B cell (primary cell): ENCODE results near the gene TEX261. TPM values are rescaled to one million over a fixed set of nuclear protein-coding genes. Genes with fewer than 3 reads are reported as not detected.

Experiments
- ATAC-seq: fragments of 200-7000 bp; cut with Tn5 transposase; one replicate; pipeline ENCODE4 v1.10.0; 2021; ENCODE audit warnings: low read depth, mild to moderate bottlenecking, moderate number of reproducible peaks, moderate library complexity
- CTCF ChIA-PET: fragments of 350-600 bp; sonication (Branson Sonifier 250); formaldehyde crosslinking; loops from one replicate; lab custom pipeline; 2021; ENCODE audit warnings: antibody characterized with exemption, inconsistent platforms; lab: Charles Lee
- POLR2A ChIA-PET: fragments of 350-600 bp; sonication (Branson Sonifier 250); formaldehyde crosslinking; loops from one replicate; lab custom pipeline; 2021; ENCODE audit warnings: antibody characterized with exemption; lab: Charles Lee
- DNase-seq: peaks from one replicate; pipeline ENCODE4 v3.0.0; 2013
- H2AFZ ChIP-seq: 2 replicates; pipeline ENCODE4 v1.6.1; 2012; ENCODE audit warnings: mild to moderate bottlenecking, low read depth, low read length; ENCODE audit not compliant: insufficient read depth, poor library complexity, severe bottlenecking
- H3K27ac ChIP-seq, 2 donors: 1 replicate in 1 of 2; 2 replicates in 1 of 2; pipeline ENCODE4 v1.5.1; 2012 to 2013; ENCODE audit warnings: low read length in 2 of 2, mild to moderate bottlenecking in 2 of 2, moderate library complexity in 1 of 2
- H3K27me3 ChIP-seq, 4 experiments: fragments of 200-600 bp in 1 of 4; sonication (generic) in 1 of 4; replicated peaks in 1 of 4; 1 replicate in 2 of 4; 2 replicates in 2 of 4; pipeline versions ENCODE4 v1.6.1 to v1.7.0; 2013 to 2016; ENCODE audit warnings: low read length in 3 of 4, mild to moderate bottlenecking in 2 of 4, mixed read lengths in 1 of 4, moderate library complexity in 1 of 4; ENCODE audit not compliant: insufficient read depth in 4 of 4, control insufficient read depth in 3 of 4; ENCODE audit errors: control extremely low read depth in 1 of 4
- H3K36me3 ChIP-seq, 2 experiments: replicated peaks in 1 of 2; 1 replicate in 1 of 2; 2 replicates in 1 of 2; pipeline versions ENCODE4 v1.6.1 to v1.7.1; 2013; ENCODE audit warnings: low read length in 1 of 2; ENCODE audit not compliant: insufficient read depth in 2 of 2, control insufficient read depth in 1 of 2; ENCODE audit errors: control extremely low read depth in 1 of 2, extremely low read depth in 1 of 2
- H3K4me1 ChIP-seq, 2 donors: fragments of 200-600 bp in 1 of 2; sonication (generic) in 1 of 2; 1 replicate in 1 of 2; 2 replicates in 1 of 2; pipeline versions ENCODE4 v1.5.1 to v1.6.1; 2013 to 2017; ENCODE audit warnings: low read length in 2 of 2; ENCODE audit not compliant: control insufficient read depth in 2 of 2, insufficient read depth in 2 of 2
- H3K4me2 ChIP-seq: replicated peaks from 2 replicates; pipeline ENCODE3; 2012; ENCODE audit warnings: mild to moderate bottlenecking, low read depth, low read length; ENCODE audit not compliant: poor library complexity, severe bottlenecking
- H3K4me3 ChIP-seq, 5 experiments: fragments of 200-600 bp in 1 of 5; sonication (generic) in 1 of 5; 1 replicate in 3 of 5; 2 replicates in 2 of 5; pipeline versions ENCODE4 v1.5.1 to v1.7.0; 2011 to 2016; ENCODE audit warnings: low read length in 4 of 5, mild to moderate bottlenecking in 4 of 5, low read depth in 2 of 5, control low read depth in 1 of 5, moderate library complexity in 1 of 5; ENCODE audit not compliant: insufficient read depth in 1 of 5; ENCODE audit errors: control extremely low read depth in 1 of 5, extremely low read depth in 1 of 5
- H3K79me2 ChIP-seq: fragments of 200-600 bp; sonication (generic); one replicate; pipeline ENCODE4 v1.6.0; 2016; ENCODE audit warnings: low read length; ENCODE audit not compliant: control insufficient read depth, insufficient read depth
- H3K9ac ChIP-seq: fragments of 200-600 bp; sonication (generic); 2 replicates; pipeline ENCODE4 v1.6.1; 2017; ENCODE audit warnings: mild to moderate bottlenecking, low read length, moderate library complexity
- H3K9me3 ChIP-seq, 3 donors: one replicate each; pipeline versions ENCODE4 v1.6.1 to v1.7.1; 2013; ENCODE audit warnings: low read length in 2 of 3; ENCODE audit not compliant: control insufficient read depth in 2 of 3, insufficient read depth in 1 of 3; ENCODE audit errors: control extremely low read depth in 1 of 3
- H4K20me1 ChIP-seq: 2 replicates; pipeline ENCODE4 v1.6.0; 2012; ENCODE audit warnings: mild to moderate bottlenecking, low read length; ENCODE audit not compliant: insufficient read depth, control insufficient read depth, poor library complexity, severe bottlenecking
- H3K27ac Mint-ChIP-seq: one replicate; pipeline ENCODE4 v1.8.0; 2021; ENCODE audit warnings: mixed read lengths
- H3K27me3 Mint-ChIP-seq: one replicate; pipeline ENCODE4 v1.8.0; 2021; ENCODE audit warnings: mixed read lengths
- H3K4me1 Mint-ChIP-seq: one replicate; pipeline ENCODE4 v1.8.0; 2021; ENCODE audit warnings: mixed read lengths
- H3K4me3 Mint-ChIP-seq: one replicate; pipeline ENCODE4 v1.8.0; 2021; ENCODE audit warnings: mixed read lengths
- H3K9me3 Mint-ChIP-seq: one replicate; pipeline ENCODE4 v1.8.0; 2022; ENCODE audit warnings: mixed read lengths; ENCODE audit not compliant: insufficient read depth
- CTCF ChIP-seq: fragments of 200-600 bp; IDR thresholded peaks from one replicate; pipeline ENCODE4 v1.8.0; 2022; ENCODE audit warnings: antibody characterized with exemption, mild to moderate bottlenecking
- EZH2 ChIP-seq: IDR thresholded peaks from 2 replicates; pipeline ENCODE4 v1.6.1; 2012; ENCODE audit warnings: borderline replicate concordance, low read depth, mild to moderate bottlenecking, moderate library complexity, low read length; ENCODE audit not compliant: insufficient read depth, poor library complexity, severe bottlenecking
- WGBS: methylation state at CpG from one replicate; pipeline ENCODE4 v1.1.5; 2013; ENCODE audit warnings: missing lambda C conversion rate; ENCODE audit not compliant: insufficient coverage; 5-methylcytosine and 5-hydroxymethylcytosine counted together
- intact Hi-C: fragments of 100-400 bp; cut with micrococcal nuclease; formaldehyde crosslinking; loops from one replicate; pipeline ENCODE4 v1.10.0; 2022
- polyA plus RNA-seq: library from polyadenylated mRNA; depleted of rRNA; stranded (reverse); fragments of >200 nt; gene quantifications from 2 replicates; pipeline ENCODE4 v1.2.3, GENCODE V29; 2012
- total RNA-seq, 2 donors: library from RNA; stranded (reverse); fragments of 120-200 nt in 1 of 2; gene quantifications; 1 replicate in 1 of 2; 2 replicates in 1 of 2; pipeline versions ENCODE4 v1.2.3 to v1.2.4, GENCODE V29; 2013 to 2022

Gene TEX261
- total and polyA plus RNA-seq, 2 donors (not counting 1 experiment from before 2014, with no cell fraction given): 29.0 to 56.4 TPM

GRCh38 chr2:70974592-70974991, 20.1 kb downstream of the TEX261 start:
- Histone ChIP-seq H3K4me3 (no peak overlapping the region), H3K4me1 (peaks cover 16 to 22% of the 10 kb centered on the region in 2 donors), H3K27me3 (no peaks in the 10 kb centered on the region), H3K79me2 (no peaks in the 10 kb centered on the region), H3K9ac (no peak overlapping the region), H3K27ac (no peak overlapping the region), H4K20me1 (no peaks in the 10 kb centered on the region), H3K36me3 (no peaks in the 10 kb centered on the region), H3K4me2 (no peak overlapping the region), H2AFZ (no peak overlapping the region), H3K9me3 (no peaks in the 10 kb centered on the region)
- Mint-ChIP-seq H3K4me3 (no peak overlapping the region), H3K4me1 (peaks cover 22% of the 10 kb centered on the region), H3K27ac (no peak overlapping the region), H3K27me3 (peaks cover 31% of the 10 kb centered on the region), H3K9me3 (no peaks in the 10 kb centered on the region)
- intact Hi-C loops: no loop called here
- CTCF ChIA-PET: interaction anchor here (1.4 to 3.8 kb wide), 3 partner anchors 9 to 27 kb away, joined by 4 to 16 read pairs (median 6); no protein-coding TSS in a partner anchor
- ATAC-seq (no peak), DNase-seq (no peak)
- no peak for TF ChIP-seq CTCF
- TF ChIP-seq EZH2: no peak
- 91% methylated on average over 3 of the region's 3 CpGs for WGBS
- POLR2A ChIA-PET: no interaction called here

GRCh38 chr2:70967189-70967588, 27.5 kb downstream of the TEX261 start:
- H3K9me3 Mint-ChIP-seq: no peaks in the 10 kb centered on the region
- no peak for DNase-seq
- peaks cover 7% of the 10 kb centered on the region for H3K4me1 Mint-ChIP-seq
- Histone ChIP-seq H3K36me3 (no peaks in the 10 kb centered on the region), H3K4me2 (no peak overlapping the region), H3K4me3 (no peak overlapping the region), H3K9ac (no peak overlapping the region), H3K27me3 (peaks cover 0 to 29% (median 14%) of the 10 kb centered on the region in 4 experiments), H2AFZ (no peak overlapping the region), H3K4me1 (peaks cover 10 to 13% of the 10 kb centered on the region in 2 donors), H3K9me3 (no peaks in the 10 kb centered on the region), H4K20me1 (no peaks in the 10 kb centered on the region), H3K27ac (no peak overlapping the region), H3K79me2 (no peaks in the 10 kb centered on the region)
- intact Hi-C loops: no loop called here
- peaks cover 41% of the 10 kb centered on the region for H3K27me3 Mint-ChIP-seq
- no peak for TF ChIP-seq EZH2
- no peak for TF ChIP-seq CTCF
- ChIA-PET POLR2A (no interaction called here), CTCF (interaction anchor here (1.0 to 7.4 kb wide), 6 partner anchors 11 to 35 kb away, joined by 3 to 53 read pairs (median 36); partner anchors contain the start of gene ANKRD53)
- no CpG with 5 or more reads among the region's 4 CpGs for WGBS
- H3K4me3 Mint-ChIP-seq: no peak overlapping the region
- no peak overlapping the region for H3K27ac Mint-ChIP-seq
- no peak for ATAC-seq
